Activated B cell treated with CpG ODN at 0.5 μM for 24 hours (primary cell): Measurements from ENCODE around the gene SLC8A2. TPM values are rescaled to one million over a fixed set of nuclear protein-coding genes. Genes with fewer than 3 reads are reported as not detected.
"Not testable (repeated sequence)": the region's sequence is repeated elsewhere in the genome, so short reads cannot be mapped to it uniquely, and the experiment has no call there.

Experiments used
- ATAC-seq: fragments of 200-7000 bp; cut with Tn5 transposase; one replicate; pipeline ENCODE4 v1.10.0; 2021; ENCODE audit warnings: low read depth, mild to moderate bottlenecking, moderate library complexity
- CTCF ChIA-PET: fragments of 350-600 bp; sonication (Branson Sonifier 250); formaldehyde crosslinking; loops from one replicate; lab custom pipeline; 2021; ENCODE audit warnings: antibody characterized with exemption; lab: Charles Lee
- POLR2A ChIA-PET: fragments of 350-600 bp; sonication (Branson Sonifier 250); formaldehyde crosslinking; loops from one replicate; lab custom pipeline; 2021; ENCODE audit warnings: antibody characterized with exemption; lab: Charles Lee
- DNase-seq: peaks from one replicate; pipeline ENCODE4 v3.0.0; 2022
- H3K27ac Mint-ChIP-seq: one replicate; pipeline ENCODE4 v1.8.0; 2020; ENCODE audit warnings: mixed read lengths
- H3K27me3 Mint-ChIP-seq: one replicate; pipeline ENCODE4 v1.8.0; 2021; ENCODE audit warnings: mixed read lengths
- H3K36me3 Mint-ChIP-seq: one replicate; pipeline ENCODE4 v1.8.0; 2021; ENCODE audit warnings: low read depth, mixed read lengths
- H3K4me1 Mint-ChIP-seq: one replicate; pipeline ENCODE4 v1.8.0; 2021; ENCODE audit warnings: mixed read lengths
- H3K4me3 Mint-ChIP-seq: one replicate; pipeline ENCODE4 v1.8.0; 2020; ENCODE audit warnings: mild to moderate bottlenecking, mixed read lengths
- H3K9me3 Mint-ChIP-seq: one replicate; pipeline ENCODE4 v1.8.0; 2020; ENCODE audit warnings: mixed read lengths
- intact Hi-C: fragments of 100-400 bp; cut with micrococcal nuclease; formaldehyde crosslinking; loops from one replicate; pipeline ENCODE4 v1.15.1; 2024
- total RNA-seq: library from RNA; stranded (reverse); gene quantifications from 2 replicates; pipeline ENCODE4 v1.2.3, GENCODE V29; 2022
- TF ChIP-seq, protein P1 (sequence below): fragments of 200-600 bp; IDR thresholded peaks from one replicate; pipeline ENCODE4 v1.8.0; 2022; ENCODE audit warnings: antibody characterized with exemption, mild to moderate bottlenecking

SLC8A2 gene
- total RNA-seq, 1 donor from 2014 or later: not detected

DNA sequence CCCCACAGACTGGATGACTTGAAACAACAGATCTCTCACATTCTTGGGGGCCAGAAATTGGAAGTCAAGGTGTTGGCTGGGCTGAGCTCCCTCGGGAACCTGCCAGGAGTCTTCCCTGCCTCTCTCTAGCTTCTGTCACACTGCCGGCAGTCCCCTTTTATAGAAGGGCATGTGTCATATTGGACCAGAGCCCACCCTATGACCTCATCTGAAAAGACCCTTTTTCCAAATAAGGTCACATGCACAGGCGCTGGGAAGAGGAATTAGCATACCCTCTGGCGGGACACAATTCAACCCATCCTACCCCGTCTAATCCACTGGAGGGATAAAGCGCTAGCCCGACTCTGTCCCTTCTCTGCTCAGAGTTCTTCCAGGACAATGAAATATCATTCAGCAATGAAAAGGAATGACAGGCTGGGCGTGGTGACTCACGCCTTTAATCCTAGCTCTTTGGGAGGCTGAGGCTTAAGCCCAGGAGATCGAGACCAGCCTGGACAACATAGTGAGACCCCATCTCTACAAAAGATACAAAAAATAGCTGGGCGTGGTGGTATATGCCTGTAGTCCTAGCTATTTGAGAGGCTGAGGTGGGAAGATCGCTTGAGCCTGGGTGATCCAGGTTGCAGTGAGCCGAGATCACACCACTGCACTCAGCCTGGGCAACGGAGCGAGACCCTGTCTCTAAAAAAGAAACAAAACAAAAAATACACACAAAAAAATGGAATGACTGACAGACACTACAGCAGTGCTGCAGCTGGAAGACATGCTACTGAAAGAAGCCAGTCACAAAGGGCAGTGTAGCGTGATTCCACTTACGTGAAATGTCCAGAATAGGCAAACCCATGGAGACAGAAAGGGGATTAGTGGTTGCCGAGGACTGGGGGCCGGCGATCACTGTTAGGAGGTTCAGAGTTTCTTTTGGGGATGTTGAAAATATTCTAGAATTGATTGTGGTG, 80.9 kb downstream of the SLC8A2 start:
- ATAC-seq (peak; percentile 25), DNase-seq (no peak)
- CTCF ChIA-PET: interaction anchor here (1.0 to 2.0 kb wide), 11 partner anchors 9 to 241 kb away, joined by 3 to 16 read pairs (median 4); partner anchors contain the start of gene C5AR2
- no peaks in the 10 kb centered on the region for H3K9me3 Mint-ChIP-seq
- TF ChIP-seq, protein P1, sequence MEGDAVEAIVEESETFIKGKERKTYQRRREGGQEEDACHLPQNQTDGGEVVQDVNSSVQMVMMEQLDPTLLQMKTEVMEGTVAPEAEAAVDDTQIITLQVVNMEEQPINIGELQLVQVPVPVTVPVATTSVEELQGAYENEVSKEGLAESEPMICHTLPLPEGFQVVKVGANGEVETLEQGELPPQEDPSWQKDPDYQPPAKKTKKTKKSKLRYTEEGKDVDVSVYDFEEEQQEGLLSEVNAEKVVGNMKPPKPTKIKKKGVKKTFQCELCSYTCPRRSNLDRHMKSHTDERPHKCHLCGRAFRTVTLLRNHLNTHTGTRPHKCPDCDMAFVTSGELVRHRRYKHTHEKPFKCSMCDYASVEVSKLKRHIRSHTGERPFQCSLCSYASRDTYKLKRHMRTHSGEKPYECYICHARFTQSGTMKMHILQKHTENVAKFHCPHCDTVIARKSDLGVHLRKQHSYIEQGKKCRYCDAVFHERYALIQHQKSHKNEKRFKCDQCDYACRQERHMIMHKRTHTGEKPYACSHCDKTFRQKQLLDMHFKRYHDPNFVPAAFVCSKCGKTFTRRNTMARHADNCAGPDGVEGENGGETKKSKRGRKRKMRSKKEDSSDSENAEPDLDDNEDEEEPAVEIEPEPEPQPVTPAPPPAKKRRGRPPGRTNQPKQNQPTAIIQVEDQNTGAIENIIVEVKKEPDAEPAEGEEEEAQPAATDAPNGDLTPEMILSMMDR: no peak
- H3K27me3 Mint-ChIP-seq: peaks cover 6% of the 10 kb centered on the region
- no peak overlapping the region for H3K4me3 Mint-ChIP-seq
- H3K27ac Mint-ChIP-seq: no peak overlapping the region
- peaks cover 8% of the 10 kb centered on the region for H3K4me1 Mint-ChIP-seq
- H3K36me3 Mint-ChIP-seq: no peaks in the 10 kb centered on the region
- intact Hi-C loops: loop anchor here (1.0 kb wide), 2 partner anchors 95 to 107 kb away; no protein-coding TSS in a partner anchor
- POLR2A ChIA-PET: interaction anchor here (0.5 to 1.0 kb wide), 3 partner anchors 106 to 257 kb away, joined by 3 to 8 read pairs (median 3); no protein-coding TSS in a partner anchor

DNA sequence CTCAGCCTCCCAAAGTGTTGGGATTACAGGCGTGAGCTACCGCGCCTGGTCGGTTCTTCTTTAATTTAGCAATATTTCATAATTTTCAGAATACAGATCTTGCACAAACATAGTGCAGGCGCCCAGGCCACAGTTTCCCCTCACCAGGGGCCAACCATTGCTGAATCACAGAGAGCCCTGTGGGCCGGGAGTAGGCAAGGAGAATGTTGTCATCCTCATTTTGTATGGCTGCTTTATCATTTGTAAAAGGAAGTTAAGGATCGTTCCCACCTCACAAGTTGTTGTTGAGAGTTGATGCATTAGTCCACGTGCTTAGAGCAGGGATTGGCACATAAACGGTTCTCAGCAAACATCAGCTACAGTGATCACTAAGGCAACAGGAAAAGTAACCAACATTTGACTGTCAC, 82.5 kb downstream of the SLC8A2 start:
- no peaks in the 10 kb centered on the region for H3K36me3 Mint-ChIP-seq
- H3K9me3 Mint-ChIP-seq: no peaks in the 10 kb centered on the region
- ChIA-PET CTCF (no interaction called here), POLR2A (no interaction called here)
- peaks cover 8% of the 10 kb centered on the region for H3K4me1 Mint-ChIP-seq
- intact Hi-C loops: no loop called here
- DNase-seq (no peak), ATAC-seq (no peak)
- no peak overlapping the region for H3K27ac Mint-ChIP-seq
- no peak overlapping the region for H3K4me3 Mint-ChIP-seq
- H3K27me3 Mint-ChIP-seq: peaks cover 6% of the 10 kb centered on the region
- TF ChIP-seq, protein P1: no peak

DNA sequence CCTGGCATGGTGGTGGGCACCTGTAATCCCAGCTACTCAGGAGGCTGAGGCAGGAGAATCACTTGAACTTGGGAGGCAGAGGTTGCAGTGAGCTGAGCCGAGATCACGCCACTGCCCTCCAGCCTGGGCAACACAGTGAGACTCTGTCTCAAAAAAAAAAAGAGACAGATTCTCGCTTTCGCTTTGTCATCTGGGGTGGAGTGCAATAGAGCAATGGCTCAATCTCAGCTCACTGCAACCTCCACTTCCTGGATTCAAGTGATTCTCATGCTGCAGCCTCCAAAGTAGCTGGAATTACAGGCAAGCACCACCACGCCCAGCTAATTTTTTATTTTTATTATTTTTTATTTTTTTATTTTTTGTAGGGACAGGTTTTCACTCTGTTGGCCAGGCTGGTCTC, 83.0 kb downstream of the SLC8A2 start:
- CTCF ChIA-PET, intact Hi-C loops, H3K9me3 Mint-ChIP-seq, DNase-seq, H3K4me1 Mint-ChIP-seq, H3K4me3 Mint-ChIP-seq, H3K36me3 Mint-ChIP-seq, H3K27ac Mint-ChIP-seq, POLR2A ChIA-PET, H3K27me3 Mint-ChIP-seq, ATAC-seq: not testable (repeated sequence)

DNA sequence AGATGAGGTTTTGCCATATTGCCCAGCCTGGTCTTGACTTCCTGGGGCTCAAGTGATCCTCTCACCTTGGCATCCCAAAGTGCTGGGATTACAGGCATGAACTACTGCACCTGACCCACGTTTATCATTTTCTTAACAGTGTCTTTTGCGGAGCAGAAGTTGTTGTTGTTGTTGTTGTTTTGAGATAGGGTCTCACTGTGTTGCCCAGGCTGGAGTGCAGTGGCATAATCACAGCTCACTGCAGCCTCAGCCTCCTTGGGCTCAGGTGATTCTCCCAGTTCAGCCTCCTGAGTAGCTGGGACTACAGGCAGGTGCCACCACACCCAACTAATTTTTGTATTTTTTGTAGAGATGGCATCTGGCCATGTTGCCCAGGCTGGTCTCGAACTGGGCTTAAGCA, 84.1 kb downstream of the SLC8A2 start:
- DNase-seq, intact Hi-C loops, H3K36me3 Mint-ChIP-seq, H3K27me3 Mint-ChIP-seq, ATAC-seq, H3K27ac Mint-ChIP-seq, H3K9me3 Mint-ChIP-seq, H3K4me3 Mint-ChIP-seq, CTCF ChIA-PET, POLR2A ChIA-PET: not testable (repeated sequence)
- peaks cover 14% of the 10 kb centered on the region for H3K4me1 Mint-ChIP-seq

DNA sequence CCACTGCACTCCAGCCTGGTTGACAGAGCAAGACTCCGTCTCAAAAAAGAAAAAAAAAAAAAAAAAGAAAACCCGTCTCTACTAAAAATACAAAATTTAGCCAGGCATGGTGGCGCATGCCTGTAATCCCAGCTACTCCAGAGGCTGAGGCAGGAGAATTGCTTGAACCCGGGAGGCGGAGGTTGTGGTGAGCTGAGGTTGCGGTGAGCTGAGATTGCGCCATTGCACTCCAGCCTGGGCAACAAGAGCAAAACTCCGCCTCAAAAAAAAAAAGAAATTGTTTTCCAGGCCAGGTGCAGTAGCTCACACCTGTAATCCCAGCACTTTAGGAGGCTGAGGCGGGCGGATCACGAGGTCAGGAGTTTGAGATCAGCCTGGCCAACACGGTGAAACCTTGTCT, 85.1 kb downstream of the SLC8A2 start:
- H3K4me3 Mint-ChIP-seq, H3K9me3 Mint-ChIP-seq, intact Hi-C loops, POLR2A ChIA-PET, ATAC-seq, DNase-seq, H3K27ac Mint-ChIP-seq, CTCF ChIA-PET, H3K27me3 Mint-ChIP-seq: not testable (repeated sequence)
- Mint-ChIP-seq H3K4me1 (peaks cover 21% of the 10 kb centered on the region), H3K36me3 (peaks cover 11% of the 10 kb centered on the region)

DNA sequence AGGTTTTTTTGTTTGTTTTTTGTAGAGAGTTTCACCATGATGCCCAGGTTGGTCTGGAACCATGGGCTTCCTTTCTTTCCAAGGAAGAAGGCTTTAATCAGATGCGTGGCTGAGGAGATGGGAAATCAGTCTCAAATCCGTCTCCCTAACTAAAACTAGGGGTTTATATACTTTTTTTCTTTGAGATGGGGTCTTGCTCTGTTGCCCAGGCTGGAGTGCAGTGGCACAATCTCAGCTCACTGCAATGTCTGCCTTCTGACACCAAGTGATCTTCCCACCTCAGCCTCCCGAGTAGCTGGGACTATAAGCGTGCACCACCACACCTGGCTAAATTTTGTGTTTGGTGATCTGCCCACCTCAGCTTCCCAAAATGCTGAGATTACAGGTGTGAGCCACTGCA, 87.2 kb downstream of the SLC8A2 start:
- ATAC-seq, DNase-seq, POLR2A ChIA-PET, H3K27ac Mint-ChIP-seq, intact Hi-C loops, H3K27me3 Mint-ChIP-seq, H3K9me3 Mint-ChIP-seq, H3K4me3 Mint-ChIP-seq: not testable (repeated sequence)
- CTCF ChIA-PET: interaction anchor here (0.5 kb wide), 1 partner anchor 98 kb away, joined by 3 read pairs; no protein-coding TSS in a partner anchor
- Mint-ChIP-seq H3K4me1 (peaks cover 18% of the 10 kb centered on the region), H3K36me3 (peaks cover 28% of the 10 kb centered on the region)

DNA sequence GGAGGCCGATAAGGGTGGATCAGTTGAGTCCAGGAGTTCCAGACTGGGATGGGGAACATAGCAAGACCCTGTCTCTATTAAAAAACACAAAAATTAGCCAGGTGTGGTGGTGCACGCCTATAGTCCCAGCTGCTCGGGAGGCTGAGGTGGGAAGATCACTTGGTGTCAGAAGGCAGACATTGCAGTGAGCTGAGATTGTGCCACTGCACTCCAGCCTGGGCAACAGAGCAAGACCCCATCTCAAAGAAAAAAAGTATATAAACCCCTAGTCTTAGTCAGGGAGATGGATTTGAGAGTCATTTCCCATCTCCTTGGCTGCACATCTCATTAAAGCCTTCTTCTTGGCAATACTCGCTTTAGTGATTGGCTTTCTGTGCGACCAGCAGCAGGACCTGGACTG, 87.8 kb downstream of the SLC8A2 start:
- H3K9me3 Mint-ChIP-seq, H3K27me3 Mint-ChIP-seq, ATAC-seq, H3K27ac Mint-ChIP-seq, DNase-seq, H3K4me3 Mint-ChIP-seq, POLR2A ChIA-PET, intact Hi-C loops: not testable (repeated sequence)
- Mint-ChIP-seq H3K36me3 (peaks cover 32% of the 10 kb centered on the region), H3K4me1 (peaks cover 18% of the 10 kb centered on the region)
- CTCF ChIA-PET: interaction anchor here (0.5 kb wide), 1 partner anchor 98 kb away, joined by 3 read pairs; no protein-coding TSS in a partner anchor
